Measurements from ENCODE around the gene LIN37. TPM values are rescaled to one million over a fixed set of nuclear protein-coding genes. Genes with fewer than 3 reads are reported as not detected.

LIN37 gene
- total RNA-seq, 1 experiment from 2014 or later = 6.4 TPM

DNA sequence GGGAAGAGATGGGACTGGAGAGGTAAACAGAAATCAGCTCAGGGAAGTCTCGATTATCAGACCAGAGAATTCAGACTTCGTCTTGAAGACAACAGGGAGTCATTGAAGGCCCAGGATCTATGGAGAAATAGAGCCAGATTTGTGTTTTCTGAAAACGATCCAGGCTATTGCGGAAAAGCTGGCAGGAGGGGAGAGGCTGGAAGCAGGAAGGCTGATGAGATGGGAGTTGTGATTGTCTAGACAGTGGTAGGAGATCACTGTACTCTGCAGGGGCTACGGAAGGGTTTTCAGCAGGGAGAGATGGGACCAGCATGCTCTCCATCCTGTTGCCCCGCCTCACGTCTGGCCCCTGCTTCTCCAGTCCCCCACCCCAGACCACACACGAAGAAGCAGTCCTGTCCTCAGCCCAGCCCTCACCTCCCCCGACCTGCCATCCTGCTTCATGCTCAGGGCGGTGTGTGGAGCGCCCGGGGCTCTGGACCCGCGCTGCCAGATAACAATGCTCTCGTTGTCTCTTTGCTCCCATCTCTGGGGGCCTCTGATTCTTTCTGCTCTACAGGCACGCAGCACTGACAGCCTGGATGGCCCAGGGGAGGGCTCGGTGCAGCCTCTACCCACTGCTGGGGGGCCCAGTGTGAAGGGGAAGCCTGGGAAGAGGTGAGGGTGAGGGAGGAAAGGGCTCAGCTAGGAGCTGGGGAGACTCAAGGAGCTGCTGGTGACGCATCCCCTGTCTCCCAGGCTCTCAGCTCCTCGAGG is 28.9 kb downstream of the LIN37 start:
- Mint-ChIP-seq H3K36me3 (no peaks in the 10 kb centered on the region), H3K27me3 (ENCODE audit: low read depth) (peaks cover 30% of the 10 kb centered on the region), H3K4me3 (peak overlapping the region; percentile 70), H3K9me3 (no peaks in the 10 kb centered on the region), H3K27ac (0 out of 2 replicates have a peak overlapping the region, but pooled peaks have one; percentile 9), H3K4me1 (peaks cover 37% of the 10 kb centered on the region)
- TF ChIP-seq, protein P1, sequence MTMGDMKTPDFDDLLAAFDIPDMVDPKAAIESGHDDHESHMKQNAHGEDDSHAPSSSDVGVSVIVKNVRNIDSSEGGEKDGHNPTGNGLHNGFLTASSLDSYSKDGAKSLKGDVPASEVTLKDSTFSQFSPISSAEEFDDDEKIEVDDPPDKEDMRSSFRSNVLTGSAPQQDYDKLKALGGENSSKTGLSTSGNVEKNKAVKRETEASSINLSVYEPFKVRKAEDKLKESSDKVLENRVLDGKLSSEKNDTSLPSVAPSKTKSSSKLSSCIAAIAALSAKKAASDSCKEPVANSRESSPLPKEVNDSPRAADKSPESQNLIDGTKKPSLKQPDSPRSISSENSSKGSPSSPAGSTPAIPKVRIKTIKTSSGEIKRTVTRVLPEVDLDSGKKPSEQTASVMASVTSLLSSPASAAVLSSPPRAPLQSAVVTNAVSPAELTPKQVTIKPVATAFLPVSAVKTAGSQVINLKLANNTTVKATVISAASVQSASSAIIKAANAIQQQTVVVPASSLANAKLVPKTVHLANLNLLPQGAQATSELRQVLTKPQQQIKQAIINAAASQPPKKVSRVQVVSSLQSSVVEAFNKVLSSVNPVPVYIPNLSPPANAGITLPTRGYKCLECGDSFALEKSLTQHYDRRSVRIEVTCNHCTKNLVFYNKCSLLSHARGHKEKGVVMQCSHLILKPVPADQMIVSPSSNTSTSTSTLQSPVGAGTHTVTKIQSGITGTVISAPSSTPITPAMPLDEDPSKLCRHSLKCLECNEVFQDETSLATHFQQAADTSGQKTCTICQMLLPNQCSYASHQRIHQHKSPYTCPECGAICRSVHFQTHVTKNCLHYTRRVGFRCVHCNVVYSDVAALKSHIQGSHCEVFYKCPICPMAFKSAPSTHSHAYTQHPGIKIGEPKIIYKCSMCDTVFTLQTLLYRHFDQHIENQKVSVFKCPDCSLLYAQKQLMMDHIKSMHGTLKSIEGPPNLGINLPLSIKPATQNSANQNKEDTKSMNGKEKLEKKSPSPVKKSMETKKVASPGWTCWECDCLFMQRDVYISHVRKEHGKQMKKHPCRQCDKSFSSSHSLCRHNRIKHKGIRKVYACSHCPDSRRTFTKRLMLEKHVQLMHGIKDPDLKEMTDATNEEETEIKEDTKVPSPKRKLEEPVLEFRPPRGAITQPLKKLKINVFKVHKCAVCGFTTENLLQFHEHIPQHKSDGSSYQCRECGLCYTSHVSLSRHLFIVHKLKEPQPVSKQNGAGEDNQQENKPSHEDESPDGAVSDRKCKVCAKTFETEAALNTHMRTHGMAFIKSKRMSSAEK (CRISPR knock-in tag; IDR thresholded peaks at IDR 0.05; ENCODE audit: borderline replicate concordance) = no peak
- TF ChIP-seq ZNF416 (CRISPR knock-in tag; IDR thresholded peaks at IDR 0.05) (no peak), SP1 (CRISPR knock-in tag; conservative IDR thresholded peaks at IDR 0.05) (peak; percentile 18; the same call in 1 of the 2 replicates), PRRX2 (CRISPR knock-in tag; IDR thresholded peaks at IDR 0.05) (no peak), SMAD3 (CRISPR knock-in tag; IDR thresholded peaks at IDR 0.05; ENCODE audit: borderline replicate concordance) (no peak), FOXK1 (CRISPR knock-in tag; IDR thresholded peaks at IDR 0.05) (peak; percentile 42; the same call in 1 of the 2 replicates)
- TF ChIP-seq, protein P2, sequence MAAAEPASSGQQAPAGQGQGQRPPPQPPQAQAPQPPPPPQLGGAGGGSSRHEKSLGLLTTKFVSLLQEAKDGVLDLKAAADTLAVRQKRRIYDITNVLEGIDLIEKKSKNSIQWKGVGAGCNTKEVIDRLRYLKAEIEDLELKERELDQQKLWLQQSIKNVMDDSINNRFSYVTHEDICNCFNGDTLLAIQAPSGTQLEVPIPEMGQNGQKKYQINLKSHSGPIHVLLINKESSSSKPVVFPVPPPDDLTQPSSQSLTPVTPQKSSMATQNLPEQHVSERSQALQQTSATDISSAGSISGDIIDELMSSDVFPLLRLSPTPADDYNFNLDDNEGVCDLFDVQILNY (CRISPR knock-in tag; IDR thresholded peaks at IDR 0.05) = no peak
- POLR2A ChIA-PET = interaction anchor here (1.1 kb wide), 1 partner anchor 15 kb away, joined by 6 read pairs; no protein-coding TSS in a partner anchor
- ATAC-seq (peak; percentile 38), DNase-seq (ENCODE audit: low spot score) (peak; percentile 62)
- CTCF ChIA-PET = interaction anchor here (0.5 to 1.9 kb wide), 5 partner anchors 12 to 623 kb away, joined by 3 to 5 read pairs (median 3); partner anchors contain the start of genes FXYD5, KIRREL2 and LIN37

DNA sequence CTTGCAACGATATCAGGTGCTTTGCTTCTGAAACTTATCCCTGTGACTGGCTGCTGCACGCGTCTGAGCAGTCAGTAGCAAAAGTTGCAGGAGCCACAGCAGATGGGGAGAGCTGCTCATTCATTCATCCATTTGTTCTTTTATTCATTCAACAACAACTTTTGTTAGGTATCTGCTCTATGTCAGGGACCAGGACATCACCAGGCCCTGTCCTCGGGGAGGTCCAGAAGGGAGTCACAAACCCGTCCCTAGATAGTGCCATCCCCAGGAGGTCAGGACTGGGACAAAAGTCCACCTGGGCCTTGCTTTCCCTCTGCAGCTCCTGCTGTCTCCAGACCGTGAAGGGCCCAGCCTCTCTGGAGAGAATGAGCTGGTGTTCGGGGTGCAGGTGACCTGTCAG is 29.6 kb downstream of the LIN37 start:
- H3K4me1 Mint-ChIP-seq = peaks cover 38% of the 10 kb centered on the region
- no peak overlapping the region for H3K27ac Mint-ChIP-seq
- no peaks in the 10 kb centered on the region for H3K9me3 Mint-ChIP-seq
- H3K27me3 Mint-ChIP-seq (ENCODE audit: low read depth) = peaks cover 23% of the 10 kb centered on the region
- ATAC-seq (no peak), DNase-seq (ENCODE audit: low spot score) (no peak)
- H3K4me3 Mint-ChIP-seq = peak overlapping the region; percentile 70; the same call in 1 of the 2 replicates
- ChIA-PET CTCF (interaction anchor here (0.5 to 1.4 kb wide), 3 partner anchors 30 to 624 kb away, joined by 3 to 5 read pairs (median 3); partner anchors contain the start of genes FXYD5 and LIN37), POLR2A (no interaction called here)
- no peaks in the 10 kb centered on the region for H3K36me3 Mint-ChIP-seq
- TF ChIP-seq EMX1 (CRISPR knock-in tag; IDR thresholded peaks at IDR 0.05) (no peak), ZNF317 (CRISPR knock-in tag; IDR thresholded peaks at IDR 0.05; ENCODE audit: borderline replicate concordance, low read depth) (no peak), JUN (CRISPR knock-in tag; IDR thresholded peaks at IDR 0.05) (no peak), GABPB1 (CRISPR knock-in tag; IDR thresholded peaks at IDR 0.05) (no peak), NR3C1 (CRISPR knock-in tag; conservative IDR thresholded peaks at IDR 0.05; ENCODE audit: low read depth) (no peak), SMAD4 (CRISPR knock-in tag; IDR thresholded peaks at IDR 0.05) (no peak), NFYB (CRISPR knock-in tag; conservative IDR thresholded peaks at IDR 0.05; ENCODE audit: low read depth) (no peak)
- TF ChIP-seq, protein P3, sequence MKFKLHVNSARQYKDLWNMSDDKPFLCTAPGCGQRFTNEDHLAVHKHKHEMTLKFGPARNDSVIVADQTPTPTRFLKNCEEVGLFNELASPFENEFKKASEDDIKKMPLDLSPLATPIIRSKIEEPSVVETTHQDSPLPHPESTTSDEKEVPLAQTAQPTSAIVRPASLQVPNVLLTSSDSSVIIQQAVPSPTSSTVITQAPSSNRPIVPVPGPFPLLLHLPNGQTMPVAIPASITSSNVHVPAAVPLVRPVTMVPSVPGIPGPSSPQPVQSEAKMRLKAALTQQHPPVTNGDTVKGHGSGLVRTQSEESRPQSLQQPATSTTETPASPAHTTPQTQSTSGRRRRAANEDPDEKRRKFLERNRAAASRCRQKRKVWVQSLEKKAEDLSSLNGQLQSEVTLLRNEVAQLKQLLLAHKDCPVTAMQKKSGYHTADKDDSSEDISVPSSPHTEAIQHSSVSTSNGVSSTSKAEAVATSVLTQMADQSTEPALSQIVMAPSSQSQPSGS (CRISPR knock-in tag; IDR thresholded peaks at IDR 0.05; ENCODE audit: borderline replicate concordance, low read depth) = no peak
- TF ChIP-seq, protein P1 (CRISPR knock-in tag; IDR thresholded peaks at IDR 0.05; ENCODE audit: borderline replicate concordance) = no peak
- TF ChIP-seq, protein P4, sequence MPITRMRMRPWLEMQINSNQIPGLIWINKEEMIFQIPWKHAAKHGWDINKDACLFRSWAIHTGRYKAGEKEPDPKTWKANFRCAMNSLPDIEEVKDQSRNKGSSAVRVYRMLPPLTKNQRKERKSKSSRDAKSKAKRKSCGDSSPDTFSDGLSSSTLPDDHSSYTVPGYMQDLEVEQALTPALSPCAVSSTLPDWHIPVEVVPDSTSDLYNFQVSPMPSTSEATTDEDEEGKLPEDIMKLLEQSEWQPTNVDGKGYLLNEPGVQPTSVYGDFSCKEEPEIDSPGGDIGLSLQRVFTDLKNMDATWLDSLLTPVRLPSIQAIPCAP (CRISPR knock-in tag; IDR thresholded peaks at IDR 0.05) = no peak
- TF ChIP-seq, protein P5, sequence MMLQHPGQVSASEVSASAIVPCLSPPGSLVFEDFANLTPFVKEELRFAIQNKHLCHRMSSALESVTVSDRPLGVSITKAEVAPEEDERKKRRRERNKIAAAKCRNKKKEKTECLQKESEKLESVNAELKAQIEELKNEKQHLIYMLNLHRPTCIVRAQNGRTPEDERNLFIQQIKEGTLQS (CRISPR knock-in tag; conservative IDR thresholded peaks at IDR 0.05) = no peak
